ENCODE results near the gene ABI1. TPM values are rescaled to one million over a fixed set of nuclear protein-coding genes. Genes with fewer than 3 reads are reported as not detected.

Gene ABI1
- total RNA-seq, 2 donors from 2014 or later, result 43.3 to 50.5 TPM

DNA sequence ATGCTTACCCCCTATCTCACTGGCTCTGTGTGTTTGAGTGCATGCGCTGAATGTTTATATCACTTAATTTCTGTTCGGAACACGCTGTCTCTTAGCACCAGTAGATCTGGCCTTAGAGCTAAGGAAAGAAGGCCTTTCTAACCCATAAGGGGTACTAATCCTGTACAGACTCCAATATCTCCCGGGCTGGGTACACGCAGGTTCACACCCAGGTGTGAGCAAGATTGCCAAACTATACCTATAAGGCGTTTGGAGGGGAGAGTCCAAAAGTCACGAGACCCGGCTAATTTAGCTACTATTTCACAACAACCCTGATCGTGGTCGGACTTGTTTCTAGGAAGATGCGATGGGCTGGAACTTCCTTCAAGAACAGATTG, 164.0 kb downstream of the ABI1 start:
- ATAC-seq (ENCODE audit: insufficient number of reproducible peaks, low FRiP score, low read depth), result no peak
- Histone ChIP-seq H3K4me3 (peak overlapping the region; percentile 91), H3K27me3 (replicated peaks; ENCODE audit: insufficient read depth) (no peaks in the 10 kb centered on the region), H3K36me3 (no peaks in the 10 kb centered on the region), H3K27ac (peak overlapping the region; percentile 52 to 79), H3K4me1 (ENCODE audit: control insufficient read depth in 1 of 2, low read depth in 2 of 2) (peaks cover 6 to 15% of the 10 kb centered on the region in 2 donors), H3K9me3 (no peaks in the 10 kb centered on the region)
- TF ChIP-seq, protein P1, sequence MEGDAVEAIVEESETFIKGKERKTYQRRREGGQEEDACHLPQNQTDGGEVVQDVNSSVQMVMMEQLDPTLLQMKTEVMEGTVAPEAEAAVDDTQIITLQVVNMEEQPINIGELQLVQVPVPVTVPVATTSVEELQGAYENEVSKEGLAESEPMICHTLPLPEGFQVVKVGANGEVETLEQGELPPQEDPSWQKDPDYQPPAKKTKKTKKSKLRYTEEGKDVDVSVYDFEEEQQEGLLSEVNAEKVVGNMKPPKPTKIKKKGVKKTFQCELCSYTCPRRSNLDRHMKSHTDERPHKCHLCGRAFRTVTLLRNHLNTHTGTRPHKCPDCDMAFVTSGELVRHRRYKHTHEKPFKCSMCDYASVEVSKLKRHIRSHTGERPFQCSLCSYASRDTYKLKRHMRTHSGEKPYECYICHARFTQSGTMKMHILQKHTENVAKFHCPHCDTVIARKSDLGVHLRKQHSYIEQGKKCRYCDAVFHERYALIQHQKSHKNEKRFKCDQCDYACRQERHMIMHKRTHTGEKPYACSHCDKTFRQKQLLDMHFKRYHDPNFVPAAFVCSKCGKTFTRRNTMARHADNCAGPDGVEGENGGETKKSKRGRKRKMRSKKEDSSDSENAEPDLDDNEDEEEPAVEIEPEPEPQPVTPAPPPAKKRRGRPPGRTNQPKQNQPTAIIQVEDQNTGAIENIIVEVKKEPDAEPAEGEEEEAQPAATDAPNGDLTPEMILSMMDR (IDR thresholded peaks at IDR 0.05), result no peak
- no peak for DNase-seq (ENCODE audit: low spot score)

Other genes with a start within 250 kb of the ABI1 start
- gene PDSS1, start 163.3 kb downstream of the ABI1 start, total RNA-seq, result 1 to 10 TPM; 2.0 to 5.4 TPM
- 1 to 10 TPM; 7.2 to 8.0 TPM for gene ANKRD26, start 239.5 kb upstream of the ABI1 start, total RNA-seq

Measured in thoracic aorta (tissue), 2 donors.